Activated CD8-positive, alpha-beta memory T cell treated with anti-CD3 and anti-CD28 coated beads for 48 hours (primary cell): ENCODE measurements around the gene DCXR.

Experiments used
- DNase-seq, 3 experiments: peaks; one replicate each; pipeline ENCODE4 v3.0.0-alpha.2; 2020; ENCODE audit warnings: low read depth in 2 of 3, low spot score in 2 of 3

DCXR gene

GRCh38 chr17:82073446-82073845 lies 35.9 kb upstream of the DCXR start:
- DNase-seq: no peak

GRCh38 chr17:82072827-82073226 lies 35.3 kb upstream of the DCXR start:
- no peak for DNase-seq

- no peak for DNase-seq
Measured at GRCh38 chr17:82070611-82071010, 33.1 kb upstream of the DCXR start.

GRCh38 chr17:82065638-82066303 lies 28.3 kb upstream of the DCXR start, which contains the start of gene DUS1L:
DUS1L (minus strand) TSS chr17:82065804; CDS start chr17:82065059, 745 bp downstream.
- DNase-seq: peak in 2 of 3 experiments; percentile 54 to 66

GRCh38 chr17:82065193-82065637 lies 27.7 kb upstream of the DCXR start:
- no peak for DNase-seq

GRCh38 chr17:82064433-82065192 lies 27.1 kb upstream of the DCXR start:
- DNase-seq: no peak

- no peak for DNase-seq
Measured at GRCh38 chr17:82063424-82064415, 26.2 kb upstream of the DCXR start.

- no peak for DNase-seq
Measured at GRCh38 chr17:82062984-82063368, 25.5 kb upstream of the DCXR start.

- DNase-seq: no peak
Measured at GRCh38 chr17:82062076-82062983, 24.8 kb upstream of the DCXR start.

GRCh38 chr17:82061047-82061925 lies 23.8 kb upstream of the DCXR start:
- no peak for DNase-seq

- no peak for DNase-seq
Measured at GRCh38 chr17:82060614-82061013, 23.1 kb upstream of the DCXR start.

- DNase-seq: no peak
Measured at GRCh38 chr17:82060001-82060380, 22.5 kb upstream of the DCXR start.

- no peak for DNase-seq
Measured at GRCh38 chr17:82059272-82060000, 21.9 kb upstream of the DCXR start.

- DNase-seq: no peak
Measured at GRCh38 chr17:82058855-82059249, 21.4 kb upstream of the DCXR start.

- no peak for DNase-seq
Measured at GRCh38 chr17:82058230-82058854, 20.8 kb upstream of the DCXR start.

- DNase-seq: no peak
Measured at GRCh38 chr17:82056729-82057621, 19.5 kb upstream of the DCXR start.
